ENCODE results near the gene TPRX2.
"Not testable (repeated sequence)": the region's sequence is repeated elsewhere in the genome, so short reads cannot be mapped to it uniquely, and the experiment has no call there.

The TPRX2 gene

DNA sequence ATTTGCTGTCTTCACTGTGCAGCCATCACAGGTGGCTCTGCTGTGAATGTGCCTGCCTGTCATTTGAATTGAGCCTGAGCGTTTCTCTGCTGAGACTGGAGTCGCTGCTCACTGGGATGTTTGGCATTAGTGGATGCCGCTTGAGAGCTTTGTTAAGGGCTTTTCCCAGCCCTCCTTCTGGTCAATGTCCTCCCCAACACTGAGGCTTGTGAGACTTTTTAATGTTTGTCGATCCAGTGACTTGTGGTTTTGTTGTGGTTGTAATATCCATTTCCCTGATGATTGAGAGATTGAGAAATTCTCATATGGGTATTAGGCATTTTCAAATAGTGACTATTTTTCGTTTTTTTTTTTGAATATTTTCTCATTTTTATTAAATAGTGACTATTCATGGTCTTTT, 2.6 kb downstream of the TPRX2 start:
- no peak for DNase-seq (ENCODE audit: low read depth)

GRCh38 chr19:47863514-47863936, 4.5 kb downstream of the TPRX2 start:
- DNase-seq (ENCODE audit: low read depth): peak; percentile 35

GRCh38 chr19:47865166-47865565, 6.1 kb downstream of the TPRX2 start:
- DNase-seq (ENCODE audit: low read depth): no peak

GRCh38 chr19:47878906-47879305, 19.9 kb downstream of the TPRX2 start:
- no peak for DNase-seq (ENCODE audit: low read depth)

DNA sequence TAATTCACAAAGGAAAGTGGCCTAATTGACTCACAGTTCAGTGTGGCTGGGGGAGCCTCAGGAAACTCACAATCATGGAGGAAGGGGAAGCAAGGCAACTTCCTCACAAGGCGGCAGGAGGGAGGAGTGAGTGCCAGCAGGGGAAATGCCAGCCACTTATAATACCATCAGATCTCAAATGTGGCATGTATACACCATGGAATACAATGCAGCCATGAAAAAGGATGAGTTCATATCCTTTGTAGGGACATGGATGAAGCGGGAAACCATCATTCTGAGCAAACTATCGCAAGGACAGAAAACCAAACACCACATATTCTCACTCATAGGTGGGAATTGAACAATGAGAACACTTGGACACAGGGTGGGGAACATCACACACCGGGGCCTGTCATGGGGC, 20.4 kb downstream of the TPRX2 start:
- DNase-seq (ENCODE audit: low read depth): not testable (repeated sequence)

GRCh38 chr19:47881757-47882156, 22.7 kb downstream of the TPRX2 start:
- DNase-seq (ENCODE audit: low read depth): no peak

- DNase-seq (ENCODE audit: low read depth): no peak
Measured at GRCh38 chr19:47882890-47883289, 23.9 kb downstream of the TPRX2 start.

DNA sequence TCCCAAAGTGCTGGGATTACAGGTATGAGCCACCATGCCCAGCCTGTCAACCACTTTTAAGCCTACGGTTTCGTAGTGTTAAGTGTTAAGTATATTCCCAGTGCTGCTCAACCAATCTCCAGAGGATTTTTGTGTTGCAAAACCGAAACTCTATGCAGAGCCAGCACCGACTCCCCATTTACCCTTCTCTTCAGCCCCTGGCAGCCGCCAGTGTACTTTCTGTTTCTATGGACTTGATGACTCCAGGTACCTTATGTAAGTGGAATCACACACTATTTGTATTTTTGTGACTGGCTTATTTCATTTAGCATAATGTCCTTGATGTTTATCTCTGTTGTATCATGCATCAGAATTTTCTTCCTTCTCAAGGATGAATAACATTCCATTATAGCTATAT, 26.0 kb downstream of the TPRX2 start:
- DNase-seq (ENCODE audit: low read depth): no peak

DNA sequence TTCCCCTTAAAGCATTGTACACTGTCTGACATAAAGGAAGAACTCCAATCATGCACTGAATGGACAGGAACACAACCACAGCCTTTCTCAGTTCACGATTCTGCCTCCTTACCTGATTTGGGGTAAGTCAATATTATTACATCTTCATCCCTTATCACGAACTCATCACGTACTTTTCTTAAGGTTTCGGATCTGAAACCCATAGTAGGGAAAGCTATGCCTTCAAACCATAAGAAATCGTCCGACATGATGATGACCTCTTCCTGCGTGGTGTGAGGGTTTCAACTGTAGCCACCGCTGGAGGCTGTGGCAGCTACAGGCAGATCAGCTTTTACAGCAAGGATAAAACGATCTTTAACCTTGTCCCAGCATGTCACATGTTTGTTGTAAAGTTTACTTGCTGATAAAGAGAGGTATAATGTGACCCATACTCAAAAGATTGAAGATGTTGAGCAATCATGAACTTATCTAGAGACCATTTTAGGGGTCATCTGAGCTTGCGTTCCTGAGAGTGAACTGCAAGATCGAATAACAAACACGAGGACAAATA, 27.1 kb downstream of the TPRX2 start, which contains the start of gene SULT2A1:
Gene SULT2A1, minus strand, starts transcription at position 306 of the 550 bp plus-strand sequence. Its CDS starts 58 bp downstream, at position 248.
- no peak for DNase-seq (ENCODE audit: low read depth)

- no peak for DNase-seq (ENCODE audit: low read depth)
Measured at GRCh38 chr19:47890865-47891621, 32.0 kb downstream of the TPRX2 start.

- DNase-seq (ENCODE audit: low read depth): no peak
Measured at GRCh38 chr19:47891622-47891922, 32.5 kb downstream of the TPRX2 start.

DNA sequence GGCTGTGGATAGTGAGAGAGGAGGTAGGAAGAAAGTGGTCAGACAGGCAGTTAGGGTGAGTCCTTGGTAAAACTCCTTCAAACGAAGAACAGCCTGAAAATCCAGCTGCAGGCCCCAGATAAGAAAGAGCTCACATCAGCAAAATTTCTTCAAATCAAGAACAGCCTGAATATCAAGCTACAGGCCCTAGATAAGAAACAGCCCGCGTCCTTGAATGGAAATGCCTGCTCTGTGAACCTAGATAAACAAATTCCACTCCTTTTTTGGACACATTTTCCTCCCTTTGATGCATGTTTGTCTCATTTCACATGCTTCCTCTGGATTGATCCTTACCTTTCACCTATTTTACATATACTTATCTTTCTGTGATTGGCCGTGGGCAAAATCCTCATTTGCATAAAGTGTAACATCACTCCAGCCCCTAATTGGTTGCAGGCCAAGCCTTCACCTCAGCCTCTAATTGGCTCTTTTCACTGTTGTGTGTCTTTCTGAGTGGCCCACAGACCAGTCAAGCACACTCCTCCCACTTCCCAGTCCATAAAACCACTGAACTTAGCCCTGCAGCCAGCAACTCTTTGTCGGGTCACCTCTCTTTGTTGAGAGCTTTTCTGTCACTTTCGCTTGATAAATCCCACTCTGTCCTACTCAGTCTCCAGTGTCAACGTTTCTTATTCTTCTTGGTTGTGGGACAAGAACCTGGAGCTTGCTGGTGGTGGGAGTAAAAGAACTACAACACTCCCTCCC, 33.1 kb downstream of the TPRX2 start:
- no peak for DNase-seq (ENCODE audit: low read depth)

GRCh38 chr19:47895165-47895782, 36.2 kb downstream of the TPRX2 start:
- DNase-seq (ENCODE audit: low read depth): no peak

- DNase-seq (ENCODE audit: low read depth): no peak
Measured at GRCh38 chr19:47896019-47896418, 37.0 kb downstream of the TPRX2 start.

DNA sequence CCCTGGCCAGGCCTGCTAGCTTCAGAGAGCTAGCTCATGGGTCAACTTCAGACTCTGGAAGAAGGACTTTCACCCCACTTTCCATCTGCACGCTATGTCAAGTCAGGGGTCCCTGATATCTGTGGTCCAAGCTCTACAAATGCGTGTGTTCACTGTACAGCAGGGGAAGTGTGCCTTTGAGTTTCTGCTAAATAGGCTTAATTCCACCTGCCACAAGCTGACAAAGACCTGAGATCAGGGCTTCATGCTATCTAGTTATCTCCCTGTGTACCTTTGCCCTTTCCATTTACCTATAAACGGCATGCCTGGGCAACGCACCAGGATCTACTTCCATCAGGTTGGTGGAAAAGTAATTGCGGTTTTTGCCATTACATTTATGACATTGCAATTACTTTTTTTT, 37.7 kb downstream of the TPRX2 start:
- no peak for DNase-seq (ENCODE audit: low read depth)

GRCh38 chr19:47897861-47898260, 38.8 kb downstream of the TPRX2 start:
- no peak for DNase-seq (ENCODE audit: low read depth)

DNA sequence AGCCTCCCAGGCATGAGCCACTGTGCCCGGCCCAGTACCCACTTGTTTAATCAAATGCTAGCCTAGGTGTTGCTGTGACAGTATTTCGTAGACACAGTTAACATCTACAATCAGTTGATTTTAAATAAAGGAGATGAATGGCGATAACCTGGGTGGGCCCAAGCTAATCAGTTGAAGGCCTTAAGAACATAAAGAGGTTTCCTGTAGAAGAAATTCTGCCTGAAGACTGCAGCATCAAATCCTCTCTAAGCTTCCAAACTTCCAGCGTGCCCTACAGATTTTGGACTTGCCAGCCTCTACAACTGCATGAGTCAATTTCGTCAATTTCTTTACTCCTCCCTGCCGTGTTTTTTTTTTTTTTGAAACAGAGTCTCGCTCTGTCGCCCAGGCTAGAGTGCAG, 40.3 kb downstream of the TPRX2 start:
- no peak for DNase-seq (ENCODE audit: low read depth)

GRCh38 chr19:47901370-47901769, 42.3 kb downstream of the TPRX2 start:
- no peak for DNase-seq (ENCODE audit: low read depth)

DNA sequence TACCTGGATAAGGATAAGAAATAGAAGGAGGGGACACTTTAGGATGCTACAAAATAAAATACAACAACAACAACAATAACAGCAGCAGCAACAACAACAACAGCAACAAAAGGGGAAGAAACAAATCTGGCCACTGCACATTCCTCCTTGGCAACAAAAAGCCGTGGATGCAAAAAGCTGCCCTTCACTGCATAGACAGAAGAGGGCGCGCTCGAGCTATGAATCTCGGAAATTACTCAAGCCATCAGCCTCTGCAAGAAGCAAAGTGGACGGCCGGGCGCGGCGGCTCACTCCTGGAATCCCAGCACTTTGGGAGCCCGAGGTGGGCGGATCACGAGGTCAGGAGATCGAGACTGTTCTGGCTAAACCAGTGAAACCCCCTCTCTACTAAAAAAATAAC, 50.3 kb downstream of the TPRX2 start:
- peak; percentile 24 for DNase-seq (ENCODE audit: low read depth)

DNA sequence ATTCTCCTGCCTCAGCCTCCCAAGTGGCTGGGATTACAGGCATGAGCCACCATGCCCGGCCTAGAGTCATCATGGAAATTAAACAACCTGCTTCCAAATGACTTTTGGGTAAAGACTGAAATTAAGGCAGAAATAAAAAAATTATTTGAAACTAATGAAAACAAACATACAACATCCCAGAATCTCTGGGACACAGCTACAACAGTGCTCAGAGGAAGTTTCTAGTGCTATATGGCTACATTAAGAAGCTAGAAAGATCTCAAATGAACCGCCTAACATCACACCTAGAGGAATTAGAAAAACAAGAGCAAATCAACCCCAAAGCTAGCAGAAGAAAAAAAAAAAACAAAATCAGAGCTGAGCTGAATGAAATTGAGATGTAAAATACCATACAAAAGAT, 51.2 kb downstream of the TPRX2 start:
- not testable (repeated sequence) for DNase-seq (ENCODE audit: low read depth)
